MM.1S (cell line): ENCODE results near the gene NUAK1.

Experiments
- EZH2 ChIP-seq: fragments of 300-600 bp; sonication (generic); optimal IDR thresholded peaks from 2 replicates; pipeline ENCODE3; 2017; ENCODE audit warnings: low read depth, mild to moderate bottlenecking, antibody characterized with exemption, low read length, mixed read lengths
- TF ChIP-seq, protein P1 (sequence below): fragments of 300-600 bp; sonication (generic); IDR thresholded peaks from 2 replicates; pipeline ENCODE4 v1.5.1; 2016; ENCODE audit warnings: antibody characterized with exemption, low read length, mixed read lengths

DNA sequence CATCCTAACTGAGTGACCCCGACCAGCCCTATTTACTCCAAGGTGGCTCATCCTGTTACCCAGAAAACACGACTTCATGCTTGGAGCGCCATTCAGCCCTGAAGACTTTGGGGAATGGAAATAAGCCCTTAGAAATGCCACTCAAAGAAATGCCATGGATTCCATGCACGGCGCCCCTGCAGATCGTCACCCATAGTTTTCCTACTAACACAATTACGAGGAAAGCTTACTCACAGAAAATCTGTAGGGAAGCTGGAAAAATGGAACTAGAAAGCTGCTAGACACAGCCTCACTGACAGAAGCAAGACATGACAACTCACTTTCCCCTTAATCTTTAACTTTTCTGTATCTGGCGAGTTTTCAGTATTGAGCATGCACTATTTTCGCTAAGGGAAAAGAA lies 19.5 kb downstream of the NUAK1 start:
- no peak for TF ChIP-seq EZH2
- TF ChIP-seq, protein P1, sequence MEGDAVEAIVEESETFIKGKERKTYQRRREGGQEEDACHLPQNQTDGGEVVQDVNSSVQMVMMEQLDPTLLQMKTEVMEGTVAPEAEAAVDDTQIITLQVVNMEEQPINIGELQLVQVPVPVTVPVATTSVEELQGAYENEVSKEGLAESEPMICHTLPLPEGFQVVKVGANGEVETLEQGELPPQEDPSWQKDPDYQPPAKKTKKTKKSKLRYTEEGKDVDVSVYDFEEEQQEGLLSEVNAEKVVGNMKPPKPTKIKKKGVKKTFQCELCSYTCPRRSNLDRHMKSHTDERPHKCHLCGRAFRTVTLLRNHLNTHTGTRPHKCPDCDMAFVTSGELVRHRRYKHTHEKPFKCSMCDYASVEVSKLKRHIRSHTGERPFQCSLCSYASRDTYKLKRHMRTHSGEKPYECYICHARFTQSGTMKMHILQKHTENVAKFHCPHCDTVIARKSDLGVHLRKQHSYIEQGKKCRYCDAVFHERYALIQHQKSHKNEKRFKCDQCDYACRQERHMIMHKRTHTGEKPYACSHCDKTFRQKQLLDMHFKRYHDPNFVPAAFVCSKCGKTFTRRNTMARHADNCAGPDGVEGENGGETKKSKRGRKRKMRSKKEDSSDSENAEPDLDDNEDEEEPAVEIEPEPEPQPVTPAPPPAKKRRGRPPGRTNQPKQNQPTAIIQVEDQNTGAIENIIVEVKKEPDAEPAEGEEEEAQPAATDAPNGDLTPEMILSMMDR = no peak
